IMR-90 (cell line): ENCODE measurements around the gene R3HDM4. TPM values are rescaled to one million over a fixed set of nuclear protein-coding genes. Genes with fewer than 3 reads are reported as not detected.
A peak's percentile ranks its signal among the peaks of the same experiment; 100 is the strongest.

Experiments
- ATAC-seq: fragments of 200-7000 bp; cut with Tn5 transposase; 2 replicates; pipeline ENCODE4 v1.9.1; 2020; ENCODE audit warnings: low read depth, mild to moderate bottlenecking, moderate library complexity
- BruUV-seq: library from RNA; stranded (reverse); fragments of 400-500 nt; replicated peaks from 2 replicates; lab custom pipeline; 2021; lab: Mats Ljungman, UMichigan
- CTCF ChIA-PET: fragments of 300-600 bp; formaldehyde crosslinking; extraction: SDS; loops from one replicate; lab custom pipeline; 2021; ENCODE audit warnings: antibody characterized with exemption; lab: Yijun Ruan, JAX
- POLR2A ChIA-PET: fragments of 300-600 bp; sonication (Branson Sonifier 250); formaldehyde crosslinking; loops from one replicate; lab custom pipeline; 2022; ENCODE audit warnings: antibody characterized with exemption; ENCODE audit not compliant: unreplicated experiment; lab: Charles Lee
- DNase-seq: peaks from one replicate; pipeline ENCODE4 v3.0.0; 2013
- H2AFZ ChIP-seq: replicated peaks from 2 replicates; pipeline ENCODE3; 2013; ENCODE audit warnings: low read length, mild to moderate bottlenecking; ENCODE audit not compliant: poor library complexity
- H2AK5ac ChIP-seq: 2 replicates; pipeline ENCODE4 v1.6.1; 2013; ENCODE audit warnings: low read depth, low read length, inconsistent platforms
- H2AK9ac ChIP-seq: replicated peaks from 2 replicates; pipeline ENCODE3; 2013; ENCODE audit warnings: mild to moderate bottlenecking, low read depth, low read length, moderate library complexity; ENCODE audit not compliant: poor library complexity
- H2BK120ac ChIP-seq: 2 replicates; pipeline ENCODE4 v1.6.1; 2013; ENCODE audit warnings: low read depth, low read length, inconsistent platforms
- H2BK15ac ChIP-seq: 3 replicates; pipeline ENCODE4 v1.6.1; 2013; ENCODE audit warnings: low read depth, low read length, inconsistent platforms
- H2BK20ac ChIP-seq: 2 replicates; pipeline ENCODE4 v1.6.1; 2013; ENCODE audit warnings: low read depth, mild to moderate bottlenecking, inconsistent platforms, low read length, moderate library complexity
- H2BK5ac ChIP-seq: 2 replicates; pipeline ENCODE4 v1.6.1; 2013; ENCODE audit warnings: mild to moderate bottlenecking, low read depth, low read length, inconsistent platforms; ENCODE audit not compliant: poor library complexity, severe bottlenecking
- H3K14ac ChIP-seq: replicated peaks from 2 replicates; pipeline ENCODE4 v1.6.1; 2013; ENCODE audit warnings: low read depth, low read length, inconsistent platforms
- H3K18ac ChIP-seq: 2 replicates; pipeline ENCODE4 v1.6.1; 2013; ENCODE audit warnings: low read depth, low read length, control low read depth
- H3K23ac ChIP-seq: 2 replicates; pipeline ENCODE4 v1.6.1; 2013; ENCODE audit warnings: low read depth, low read length, inconsistent platforms
- H3K27ac ChIP-seq: 2 replicates; pipeline ENCODE4 v1.5.1; 2013; ENCODE audit warnings: mild to moderate bottlenecking, control low read depth, low read length; ENCODE audit not compliant: insufficient read depth
- H3K27me3 ChIP-seq: 2 replicates; pipeline ENCODE4 v1.6.1; 2013; ENCODE audit warnings: low read length; ENCODE audit not compliant: control insufficient read depth, insufficient read depth
- H3K36me3 ChIP-seq: 2 replicates; pipeline ENCODE4 v1.6.1; 2013; ENCODE audit warnings: low read length, mixed read lengths; ENCODE audit not compliant: control insufficient read depth, insufficient read depth
- H3K4ac ChIP-seq: 2 replicates; pipeline ENCODE4 v1.6.1; 2013; ENCODE audit warnings: low read depth, low read length, inconsistent platforms
- H3K4me1 ChIP-seq: 2 replicates; pipeline ENCODE4 v1.6.1; 2013; ENCODE audit warnings: low read length, mixed read lengths; ENCODE audit not compliant: control insufficient read depth, insufficient read depth
- H3K4me2 ChIP-seq: 2 replicates; pipeline ENCODE4 v1.6.1; 2013; ENCODE audit warnings: low read depth, mild to moderate bottlenecking, control low read depth, low read length, moderate library complexity
- H3K4me3 ChIP-seq: 2 replicates; pipeline ENCODE4 v1.5.1; 2013; ENCODE audit warnings: low read depth, mild to moderate bottlenecking, control low read depth, low read length, moderate library complexity; ENCODE audit not compliant: insufficient read depth
- H3K56ac ChIP-seq: 2 replicates; pipeline ENCODE4 v1.6.1; 2013; ENCODE audit warnings: low read length, inconsistent platforms; ENCODE audit not compliant: insufficient read depth; ENCODE audit errors: extremely low read depth
- H3K79me1 ChIP-seq, 2 experiments: 2 replicates each; pipeline ENCODE4 v1.6.1; 2013; ENCODE audit warnings: low read length in 2 of 2, inconsistent platforms in 1 of 2, low read depth in 1 of 2
- H3K9ac ChIP-seq: 2 replicates; pipeline ENCODE4 v1.6.1; 2013; ENCODE audit warnings: low read depth, low read length, control low read depth
- H3K9me1 ChIP-seq: 2 replicates; pipeline ENCODE4 v1.6.1; 2013; ENCODE audit warnings: low read length, inconsistent platforms; ENCODE audit not compliant: insufficient read depth
- H3K9me3 ChIP-seq: 2 replicates; pipeline ENCODE4 v1.6.1; 2013; ENCODE audit warnings: low read length; ENCODE audit not compliant: control insufficient read depth, insufficient read depth
- H4K20me1 ChIP-seq: 2 replicates; pipeline ENCODE4 v1.6.1; 2013; ENCODE audit warnings: low read length, inconsistent platforms; ENCODE audit not compliant: insufficient read depth
- H4K5ac ChIP-seq: 2 replicates; pipeline ENCODE4 v1.6.1; 2013; ENCODE audit warnings: mild to moderate bottlenecking, low read depth, low read length, control low read depth
- H4K8ac ChIP-seq, 2 experiments: 2 replicates each; pipeline ENCODE4 v1.6.1; 2013; ENCODE audit warnings: low read depth in 2 of 2, low read length in 2 of 2, control low read depth in 1 of 2, inconsistent platforms in 1 of 2
- H4K91ac ChIP-seq: 2 replicates; pipeline ENCODE4 v1.6.1; 2013; ENCODE audit warnings: low read depth, low read length, inconsistent platforms; ENCODE audit not compliant: insufficient read depth
- BHLHE40 ChIP-seq: fragments of 150-350 bp; IDR thresholded peaks from 2 replicates; pipeline ENCODE4 v1.6.1; 2016; ENCODE audit warnings: mild to moderate bottlenecking, low read depth, low read length
- CEBPB ChIP-seq: IDR thresholded peaks from 2 replicates; pipeline ENCODE4 v1.6.1; 2012; ENCODE audit warnings: low read depth, low read length, improper control_type of control experiment
- CHD1 ChIP-seq: IDR thresholded peaks from 2 replicates; pipeline ENCODE4 v1.6.1; 2012; ENCODE audit warnings: low read depth, low read length, improper control_type of control experiment
- MAFK ChIP-seq: IDR thresholded peaks from 2 replicates; pipeline ENCODE4 v1.6.1; 2012; ENCODE audit warnings: low read depth, low read length, improper control_type of control experiment
- MAZ ChIP-seq: IDR thresholded peaks from 2 replicates; pipeline ENCODE4 v1.6.1; 2012; ENCODE audit warnings: low read depth, mild to moderate bottlenecking, low read length, improper control_type of control experiment, moderate library complexity, borderline replicate concordance
- MXI1 ChIP-seq: IDR thresholded peaks from 2 replicates; pipeline ENCODE4 v1.6.1; 2012; ENCODE audit warnings: low read depth, mild to moderate bottlenecking, low read length, moderate library complexity, borderline replicate concordance
- NFE2L2 ChIP-seq: fragments of 150-350 bp; IDR thresholded peaks from 2 replicates; pipeline ENCODE4 v1.6.1; 2016; ENCODE audit warnings: low read depth, mild to moderate bottlenecking, low read length
- POLR2A ChIP-seq: IDR thresholded peaks from 2 replicates; pipeline ENCODE4 v1.6.1; 2012; ENCODE audit warnings: mild to moderate bottlenecking, low read depth, low read length
- RAD21 ChIP-seq: IDR thresholded peaks from 2 replicates; pipeline ENCODE4 v1.6.1; 2012; ENCODE audit warnings: low read length, improper control_type of control experiment
- RCOR1 ChIP-seq: IDR thresholded peaks from 2 replicates; pipeline ENCODE4 v1.6.1; 2012; ENCODE audit warnings: mild to moderate bottlenecking, low read length, improper control_type of control experiment; ENCODE audit not compliant: insufficient replicate concordance
- RFX5 ChIP-seq: IDR thresholded peaks from 2 replicates; pipeline ENCODE4 v1.8.0; 2012; ENCODE audit warnings: low read depth, mild to moderate bottlenecking, low read length, moderate library complexity
- SMC3 ChIP-seq: fragments of 150-350 bp; IDR thresholded peaks from 2 replicates; pipeline ENCODE4 v1.6.1; 2016; ENCODE audit warnings: low read depth, mild to moderate bottlenecking, antibody characterized with exemption, low read length, moderate library complexity
- WGBS, 2 experiments: methylation state at CpG; one replicate each; pipeline versions ENCODE4 v1.1.5 to v1.1.7; 2013; ENCODE audit warnings: missing lambda C conversion rate in 2 of 2; ENCODE audit not compliant: insufficient read length in 1 of 2; ENCODE audit errors: extremely low coverage in 2 of 2; 5-methylcytosine and 5-hydroxymethylcytosine counted together
- dilution Hi-C: fragments of 300-500 bp; cut with HindIII; formaldehyde crosslinking; loops from one replicate; pipeline ENCODE4 v1.14.3; 2018; ENCODE audit warnings: low sequenced_read_pairs; ENCODE audit not compliant: unreplicated experiment
- in situ Hi-C: fragments of 300-500 bp; cut with MboI; formaldehyde crosslinking; loops from 3 replicates; pipeline ENCODE4 v1.14.3; 2019; ENCODE audit warnings: low sequenced_read_pairs, inconsistent platforms, mixed read lengths
- intact Hi-C: fragments of 100-400 bp; cut with micrococcal nuclease; formaldehyde crosslinking; loops from 2 replicates; pipeline ENCODE4 v1.10.0; 2022
- polyA plus RNA-seq, 3 experiments: library from polyadenylated mRNA; depleted of rRNA; stranded (reverse); fragments of >200 nt; gene quantifications; 2 replicates each; pipeline ENCODE4 v1.2.3, GENCODE V29; 2012; ENCODE audit warnings: low replicate concordance in 1 of 3
- total RNA-seq: library from RNA; depleted of rRNA; stranded (reverse); fragments of >200 nt; gene quantifications from 2 replicates; pipeline ENCODE4 v1.2.3, GENCODE V29; 2012
- TF ChIP-seq, protein P1 (sequence below): fragments of 150-350 bp; IDR thresholded peaks from 2 replicates; pipeline ENCODE4 v1.6.1; 2016; ENCODE audit warnings: low read depth, mild to moderate bottlenecking, low read length, moderate library complexity, borderline replicate concordance
- TF ChIP-seq, protein P2 (sequence below): conservative IDR thresholded peaks from 2 replicates; pipeline ENCODE4 v1.5.1; 2012; ENCODE audit warnings: mild to moderate bottlenecking, low read depth, low read length, improper control_type of control experiment

Gene R3HDM4
- total and polyA plus RNA-seq, 2 of the 4 experiments (the other 2 are of a cell fraction) = 9.0 to 51.5 TPM

GRCh38 chr19:911197-912033 is 1.6 kb downstream of the R3HDM4 start:
- no peak overlapping the region for H3K23ac ChIP-seq
- ChIA-PET POLR2A (no interaction called here), CTCF (no interaction called here)
- no peak overlapping the region for H3K18ac ChIP-seq
- no peak overlapping the region for H4K8ac ChIP-seq
- no peak overlapping the region for H3K9ac ChIP-seq
- H2BK20ac ChIP-seq = no peak overlapping the region
- no peaks in the 10 kb centered on the region for H3K27me3 ChIP-seq
- H3K9me3 ChIP-seq = no peaks in the 10 kb centered on the region
- H3K79me1 ChIP-seq = peaks cover 4 to 51% of the 10 kb centered on the region in 2 experiments; a peak in 3 of 4 replicates
- H2AK5ac ChIP-seq = no peak overlapping the region
- no peak overlapping the region for H2BK5ac ChIP-seq
- in situ Hi-C loops (no loop called here), dilution Hi-C loops (no loop called here), intact Hi-C loops (loop anchor here (5.0 kb wide), 2 partner anchors 44 to 249 kb away; partner anchors contain the start of gene RNF126)
- WGBS, 2 experiments = 63% methylated on average over 17 of the region's 54 CpGs; no CpG with 5 or more reads in 1 of the 2 experiments
- no peak overlapping the region for H2BK15ac ChIP-seq
- H3K4me1 ChIP-seq = peaks cover 8% of the 10 kb centered on the region
- H3K4me3 ChIP-seq = peak overlapping the region; percentile 17; the same call in 1 of the 2 replicates
- no peak overlapping the region for H3K27ac ChIP-seq
- DNase-seq (no peak), ATAC-seq (no peak)
- peak overlapping the region; percentile 40; the same call in 1 of the 2 replicates for H3K4me2 ChIP-seq
- H4K5ac ChIP-seq = no peak overlapping the region
- no TSS peak for BruUV-seq
- no peak overlapping the region for H2BK120ac ChIP-seq
- no peaks in the 10 kb centered on the region for H3K9me1 ChIP-seq
- no peak overlapping the region for H3K14ac ChIP-seq
- H3K56ac ChIP-seq = no peak overlapping the region
- no peak overlapping the region for H2AFZ ChIP-seq
- no peak overlapping the region for H3K4ac ChIP-seq
- peak overlapping the region; percentile 65 for H2AK9ac ChIP-seq
- peaks cover 2% of the 10 kb centered on the region; the same call in 1 of the 2 replicates for H3K36me3 ChIP-seq
- peaks cover 43% of the 10 kb centered on the region for H4K20me1 ChIP-seq
- H4K91ac ChIP-seq = no peak overlapping the region
- TF ChIP-seq MAZ = no peak
- no peak for TF ChIP-seq POLR2A
- TF ChIP-seq RCOR1 = no peak
- no peak for TF ChIP-seq MAFK
- TF ChIP-seq, protein P1, sequence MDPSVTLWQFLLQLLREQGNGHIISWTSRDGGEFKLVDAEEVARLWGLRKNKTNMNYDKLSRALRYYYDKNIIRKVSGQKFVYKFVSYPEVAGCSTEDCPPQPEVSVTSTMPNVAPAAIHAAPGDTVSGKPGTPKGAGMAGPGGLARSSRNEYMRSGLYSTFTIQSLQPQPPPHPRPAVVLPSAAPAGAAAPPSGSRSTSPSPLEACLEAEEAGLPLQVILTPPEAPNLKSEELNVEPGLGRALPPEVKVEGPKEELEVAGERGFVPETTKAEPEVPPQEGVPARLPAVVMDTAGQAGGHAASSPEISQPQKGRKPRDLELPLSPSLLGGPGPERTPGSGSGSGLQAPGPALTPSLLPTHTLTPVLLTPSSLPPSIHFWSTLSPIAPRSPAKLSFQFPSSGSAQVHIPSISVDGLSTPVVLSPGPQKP = no peak
- no peak for TF ChIP-seq BHLHE40
- TF ChIP-seq NFE2L2 = no peak
- TF ChIP-seq CEBPB = no peak
- TF ChIP-seq RAD21 = no peak
- no peak for TF ChIP-seq CHD1
- TF ChIP-seq MXI1 = no peak
- TF ChIP-seq SMC3 = no peak
- TF ChIP-seq, protein P2, sequence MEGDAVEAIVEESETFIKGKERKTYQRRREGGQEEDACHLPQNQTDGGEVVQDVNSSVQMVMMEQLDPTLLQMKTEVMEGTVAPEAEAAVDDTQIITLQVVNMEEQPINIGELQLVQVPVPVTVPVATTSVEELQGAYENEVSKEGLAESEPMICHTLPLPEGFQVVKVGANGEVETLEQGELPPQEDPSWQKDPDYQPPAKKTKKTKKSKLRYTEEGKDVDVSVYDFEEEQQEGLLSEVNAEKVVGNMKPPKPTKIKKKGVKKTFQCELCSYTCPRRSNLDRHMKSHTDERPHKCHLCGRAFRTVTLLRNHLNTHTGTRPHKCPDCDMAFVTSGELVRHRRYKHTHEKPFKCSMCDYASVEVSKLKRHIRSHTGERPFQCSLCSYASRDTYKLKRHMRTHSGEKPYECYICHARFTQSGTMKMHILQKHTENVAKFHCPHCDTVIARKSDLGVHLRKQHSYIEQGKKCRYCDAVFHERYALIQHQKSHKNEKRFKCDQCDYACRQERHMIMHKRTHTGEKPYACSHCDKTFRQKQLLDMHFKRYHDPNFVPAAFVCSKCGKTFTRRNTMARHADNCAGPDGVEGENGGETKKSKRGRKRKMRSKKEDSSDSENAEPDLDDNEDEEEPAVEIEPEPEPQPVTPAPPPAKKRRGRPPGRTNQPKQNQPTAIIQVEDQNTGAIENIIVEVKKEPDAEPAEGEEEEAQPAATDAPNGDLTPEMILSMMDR = no peak
- TF ChIP-seq RFX5 = no peak
